Panc1 (cell line): ENCODE measurements around the gene TEX54. TPM values are rescaled to one million over a fixed set of nuclear protein-coding genes. Genes with fewer than 3 reads are reported as not detected.

Source experiments
- ATAC-seq: fragments of 200-7000 bp; cut with Tn5 transposase; 2 replicates; pipeline ENCODE4 v1.9.1; 2020; ENCODE audit warnings: mild to moderate bottlenecking, moderate library complexity
- BruUV-seq: library from RNA; stranded (reverse); fragments of 400-500 nt; replicated peaks from 2 replicates; lab custom pipeline; 2021; lab: Mats Ljungman, UMichigan
- CTCF ChIA-PET: fragments of 300-600 bp; sonication (Branson Sonifier 250); formaldehyde crosslinking; loops from one replicate; lab custom pipeline; 2022; ENCODE audit warnings: antibody characterized with exemption; lab: Charles Lee
- POLR2A ChIA-PET: fragments of 300-600 bp; sonication (Branson Sonifier 250); formaldehyde crosslinking; loops from one replicate; lab custom pipeline; 2022; ENCODE audit warnings: antibody characterized with exemption; lab: Charles Lee
- DNase-seq: peaks from one replicate; pipeline ENCODE4 v3.0.0-alpha.2; 2010; ENCODE audit warnings: low read depth, low spot score
- H3K27ac ChIP-seq: 2 replicates; pipeline ENCODE4 v1.5.1; 2011; ENCODE audit warnings: mild to moderate bottlenecking, low read length, inconsistent platforms
- H3K27me3 ChIP-seq: fragments of 200-500 bp; sonication (Bioruptor generic); 2 replicates; pipeline ENCODE4 v1.6.0; 2014; ENCODE audit warnings: low read length, inconsistent platforms; ENCODE audit not compliant: control insufficient read depth, insufficient read depth
- H3K36me3 ChIP-seq: fragments of 200-500 bp; sonication (Bioruptor generic); 2 replicates; pipeline ENCODE4 v1.5.1; 2014; ENCODE audit warnings: inconsistent platforms, mild to moderate bottlenecking, low read length, moderate library complexity; ENCODE audit not compliant: control insufficient read depth, insufficient read depth
- H3K4me1 ChIP-seq: 2 replicates; pipeline ENCODE4 v1.5.1; 2011; ENCODE audit warnings: inconsistent platforms, mild to moderate bottlenecking, low read length, moderate library complexity; ENCODE audit not compliant: control insufficient read depth, insufficient read depth
- H3K4me3 ChIP-seq, 2 experiments: 2 replicates each; pipeline ENCODE4 v1.5.1; 2011 to 2012; ENCODE audit warnings: low read depth in 2 of 2, low read length in 2 of 2, mild to moderate bottlenecking in 2 of 2, inconsistent platforms in 1 of 2, moderate library complexity in 1 of 2
- H3K9me3 ChIP-seq: fragments of 200-500 bp; sonication (Bioruptor generic); 2 replicates; pipeline ENCODE4 v1.5.1; 2014; ENCODE audit warnings: low read depth, mild to moderate bottlenecking, inconsistent platforms, low read length, moderate library complexity; ENCODE audit not compliant: control insufficient read depth, insufficient read depth
- POLR2AphosphoS5 ChIP-seq: IDR thresholded peaks from 2 replicates; pipeline ENCODE4 v1.6.1; 2012; ENCODE audit warnings: mild to moderate bottlenecking, low read depth, low read length, moderate library complexity
- SIN3A ChIP-seq: IDR thresholded peaks from 2 replicates; pipeline ENCODE4 v1.6.1; 2012; ENCODE audit warnings: low read depth, mild to moderate bottlenecking, low read length, moderate library complexity, borderline replicate concordance; ENCODE audit not compliant: insufficient read depth
- TCF7L2 ChIP-seq: IDR thresholded peaks from 2 replicates; pipeline ENCODE4 v1.6.1; 2011; ENCODE audit warnings: mild to moderate bottlenecking, low read depth, low read length, inconsistent platforms
- in situ Hi-C: cut with HindIII; loops from 2 replicates; pipeline ENCODE4 v1.10.0; 2016; ENCODE audit warnings: low sequenced_read_pairs, low pct_unique_long_range_greater_than_20kb
- intact Hi-C: fragments of 100-400 bp; cut with micrococcal nuclease; formaldehyde crosslinking; loops from one replicate; pipeline ENCODE4 v1.10.0; 2022; ENCODE audit not compliant: unreplicated experiment
- total RNA-seq: library from RNA; stranded (reverse); gene quantifications from one replicate; pipeline ENCODE4 v1.2.1, GENCODE V29; 2021; ENCODE audit not compliant: unreplicated experiment
- TF ChIP-seq, protein P1 (sequence below): fragments of 450-650 bp; IDR thresholded peaks from 2 replicates; pipeline ENCODE4 v1.5.1; 2017; ENCODE audit warnings: mild to moderate bottlenecking
- TF ChIP-seq, protein P2 (sequence below), 2 experiments: IDR thresholded peaks; 2 replicates each; pipeline ENCODE4 v1.6.1; 2011 to 2012; ENCODE audit warnings: low read depth in 2 of 2, control low read depth in 1 of 2, low read length in 1 of 2, mild to moderate bottlenecking in 1 of 2, moderate library complexity in 1 of 2; ENCODE audit not compliant: insufficient read depth in 1 of 2

The TEX54 gene
- total RNA-seq, 1 experiment from 2014 or later: not detected

DNA sequence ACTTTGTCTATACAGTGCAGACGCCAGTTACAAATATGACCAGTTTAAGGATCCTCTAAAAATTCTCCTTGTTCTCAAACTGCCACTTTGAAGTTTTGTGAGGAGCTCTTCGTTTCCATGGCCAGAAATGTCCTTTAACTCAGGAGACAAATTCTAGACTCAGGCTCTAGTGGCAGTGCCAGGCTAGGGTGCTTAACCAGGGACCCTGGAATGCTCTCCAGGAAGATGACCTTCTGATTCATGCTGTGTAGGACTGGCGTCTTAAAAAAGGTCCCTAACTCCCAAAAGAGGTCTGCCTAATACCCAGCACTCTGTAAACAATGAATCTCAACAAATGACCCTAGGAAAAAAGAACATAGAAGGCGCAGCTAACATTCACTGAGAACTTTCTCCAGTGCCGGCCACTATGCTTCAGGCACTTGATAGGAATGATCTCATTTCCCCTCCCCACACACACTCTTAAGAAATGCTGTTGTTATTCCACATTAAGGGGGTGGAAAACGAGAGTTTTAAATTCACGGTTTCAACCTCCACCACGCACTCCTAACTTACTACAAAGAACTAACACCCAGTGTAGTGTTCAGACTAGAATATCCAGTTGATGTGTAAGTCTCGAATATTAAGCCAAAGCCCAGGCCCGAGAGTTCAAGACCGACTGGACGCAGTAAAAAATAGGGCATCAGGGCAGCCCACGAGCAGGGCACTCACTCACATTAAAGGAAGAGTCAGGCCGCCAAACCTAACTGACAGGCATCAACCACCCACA is 28.1 kb downstream of the TEX54 start:
- Histone ChIP-seq H3K4me3 (peak overlapping the region; percentile 94 to 98), H3K27ac (peak overlapping the region; percentile 93), H3K9me3 (no peaks in the 10 kb centered on the region), H3K27me3 (no peaks in the 10 kb centered on the region), H3K36me3 (peaks cover 24% of the 10 kb centered on the region), H3K4me1 (peaks cover 10% of the 10 kb centered on the region)
- in situ Hi-C loops: no loop called here
- DNase-seq (no peak), ATAC-seq (peak; percentile 24)
- CTCF ChIA-PET: no interaction called here
- BruUV-seq: TSS peak; percentile 85
- POLR2A ChIA-PET: no interaction called here
- intact Hi-C loops: no loop called here
- TF ChIP-seq TCF7L2: no peak
- no peak for TF ChIP-seq POLR2AphosphoS5
- TF ChIP-seq, protein P1, sequence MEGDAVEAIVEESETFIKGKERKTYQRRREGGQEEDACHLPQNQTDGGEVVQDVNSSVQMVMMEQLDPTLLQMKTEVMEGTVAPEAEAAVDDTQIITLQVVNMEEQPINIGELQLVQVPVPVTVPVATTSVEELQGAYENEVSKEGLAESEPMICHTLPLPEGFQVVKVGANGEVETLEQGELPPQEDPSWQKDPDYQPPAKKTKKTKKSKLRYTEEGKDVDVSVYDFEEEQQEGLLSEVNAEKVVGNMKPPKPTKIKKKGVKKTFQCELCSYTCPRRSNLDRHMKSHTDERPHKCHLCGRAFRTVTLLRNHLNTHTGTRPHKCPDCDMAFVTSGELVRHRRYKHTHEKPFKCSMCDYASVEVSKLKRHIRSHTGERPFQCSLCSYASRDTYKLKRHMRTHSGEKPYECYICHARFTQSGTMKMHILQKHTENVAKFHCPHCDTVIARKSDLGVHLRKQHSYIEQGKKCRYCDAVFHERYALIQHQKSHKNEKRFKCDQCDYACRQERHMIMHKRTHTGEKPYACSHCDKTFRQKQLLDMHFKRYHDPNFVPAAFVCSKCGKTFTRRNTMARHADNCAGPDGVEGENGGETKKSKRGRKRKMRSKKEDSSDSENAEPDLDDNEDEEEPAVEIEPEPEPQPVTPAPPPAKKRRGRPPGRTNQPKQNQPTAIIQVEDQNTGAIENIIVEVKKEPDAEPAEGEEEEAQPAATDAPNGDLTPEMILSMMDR: no peak
- TF ChIP-seq, protein P2, sequence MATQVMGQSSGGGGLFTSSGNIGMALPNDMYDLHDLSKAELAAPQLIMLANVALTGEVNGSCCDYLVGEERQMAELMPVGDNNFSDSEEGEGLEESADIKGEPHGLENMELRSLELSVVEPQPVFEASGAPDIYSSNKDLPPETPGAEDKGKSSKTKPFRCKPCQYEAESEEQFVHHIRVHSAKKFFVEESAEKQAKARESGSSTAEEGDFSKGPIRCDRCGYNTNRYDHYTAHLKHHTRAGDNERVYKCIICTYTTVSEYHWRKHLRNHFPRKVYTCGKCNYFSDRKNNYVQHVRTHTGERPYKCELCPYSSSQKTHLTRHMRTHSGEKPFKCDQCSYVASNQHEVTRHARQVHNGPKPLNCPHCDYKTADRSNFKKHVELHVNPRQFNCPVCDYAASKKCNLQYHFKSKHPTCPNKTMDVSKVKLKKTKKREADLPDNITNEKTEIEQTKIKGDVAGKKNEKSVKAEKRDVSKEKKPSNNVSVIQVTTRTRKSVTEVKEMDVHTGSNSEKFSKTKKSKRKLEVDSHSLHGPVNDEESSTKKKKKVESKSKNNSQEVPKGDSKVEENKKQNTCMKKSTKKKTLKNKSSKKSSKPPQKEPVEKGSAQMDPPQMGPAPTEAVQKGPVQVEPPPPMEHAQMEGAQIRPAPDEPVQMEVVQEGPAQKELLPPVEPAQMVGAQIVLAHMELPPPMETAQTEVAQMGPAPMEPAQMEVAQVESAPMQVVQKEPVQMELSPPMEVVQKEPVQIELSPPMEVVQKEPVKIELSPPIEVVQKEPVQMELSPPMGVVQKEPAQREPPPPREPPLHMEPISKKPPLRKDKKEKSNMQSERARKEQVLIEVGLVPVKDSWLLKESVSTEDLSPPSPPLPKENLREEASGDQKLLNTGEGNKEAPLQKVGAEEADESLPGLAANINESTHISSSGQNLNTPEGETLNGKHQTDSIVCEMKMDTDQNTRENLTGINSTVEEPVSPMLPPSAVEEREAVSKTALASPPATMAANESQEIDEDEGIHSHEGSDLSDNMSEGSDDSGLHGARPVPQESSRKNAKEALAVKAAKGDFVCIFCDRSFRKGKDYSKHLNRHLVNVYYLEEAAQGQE (IDR thresholded peaks at IDR 0.05; ENCODE audit: insufficient read depth in 1 of 2, low read depth in 2 of 2, low read length in 1 of 2): no peak
- TF ChIP-seq SIN3A: no peak

DNA sequence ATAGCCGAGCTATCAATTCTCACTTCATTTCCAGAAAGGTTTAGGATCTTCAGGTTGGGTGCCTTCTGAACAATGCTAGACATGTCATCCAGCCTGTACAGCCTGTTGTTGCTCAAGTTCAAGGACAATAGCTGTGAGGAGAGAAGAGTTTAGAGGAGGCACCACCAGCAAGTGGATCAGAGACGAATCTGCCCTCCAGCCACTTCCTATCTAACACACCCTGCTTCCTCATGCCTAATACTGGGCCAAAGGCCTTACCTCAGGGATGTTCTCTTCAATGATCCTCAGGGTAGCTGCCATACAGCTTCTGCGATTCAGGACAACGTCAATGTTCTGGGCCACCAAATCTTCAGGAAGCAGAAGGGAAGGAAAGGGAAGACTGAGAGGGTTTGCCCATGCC is 31.6 kb downstream of the TEX54 start:
- no peaks in the 10 kb centered on the region for H3K9me3 ChIP-seq
- H3K36me3 ChIP-seq: peaks cover 24% of the 10 kb centered on the region
- in situ Hi-C loops (no loop called here), intact Hi-C loops (no loop called here)
- ChIA-PET POLR2A (interaction anchor here (0.5 to 0.6 kb wide), 2 partner anchors 11 to 347 kb away, joined by 4 read pairs; no protein-coding TSS in a partner anchor), CTCF (no interaction called here)
- no peaks in the 10 kb centered on the region for H3K27me3 ChIP-seq
- no peak for DNase-seq
- H3K4me1 ChIP-seq: peaks cover 6% of the 10 kb centered on the region
- no peak overlapping the region for H3K4me3 ChIP-seq
- BruUV-seq: no TSS peak
- no peak overlapping the region for H3K27ac ChIP-seq
- no peak for ATAC-seq
- no peak for TF ChIP-seq TCF7L2
- TF ChIP-seq, protein P2 (IDR thresholded peaks at IDR 0.05; ENCODE audit: insufficient read depth in 1 of 2, low read depth in 2 of 2, low read length in 1 of 2): no peak
